Activated CD8-positive, alpha-beta memory T cell treated with anti-CD3 and anti-CD28 coated beads, Interleukin-2, amount 50 U/mL, for 24 hours (primary cell): ENCODE results near the gene TAF8.

Source experiments
- DNase-seq: peaks from one replicate; pipeline ENCODE4 v3.0.0-alpha.2; 2020; ENCODE audit errors: extremely low read depth

Gene TAF8

DNA sequence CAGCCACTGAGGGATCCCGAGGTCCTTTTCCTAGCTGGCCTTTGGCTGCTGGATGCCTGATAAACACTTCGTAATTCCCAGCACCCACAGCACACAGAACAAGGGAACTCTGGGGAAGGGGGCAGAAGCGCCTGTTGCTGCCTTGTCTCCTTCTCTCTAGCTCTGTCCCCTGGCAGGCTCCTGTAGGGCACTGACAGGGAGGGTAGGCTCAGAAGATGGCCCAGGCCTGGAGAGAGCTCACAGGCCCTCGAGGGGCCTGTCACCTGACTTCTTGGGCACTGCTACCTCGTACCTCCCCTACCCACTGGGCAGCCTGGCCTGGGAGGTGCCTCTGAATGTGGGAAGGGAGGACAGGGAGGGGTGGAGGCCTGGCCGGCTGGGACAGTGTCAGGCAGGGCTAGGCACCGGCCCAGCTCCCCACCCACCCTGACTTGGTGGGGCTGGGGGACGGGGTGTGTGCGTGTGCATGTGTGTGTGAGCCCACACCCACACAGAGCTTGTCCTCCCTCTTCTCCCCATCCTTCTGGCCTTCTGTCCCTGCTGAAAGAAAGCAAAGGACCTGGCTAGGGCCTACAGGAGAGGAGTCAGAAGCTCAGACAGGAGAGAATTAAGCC, 74.0 kb downstream of the TAF8 start:
- DNase-seq = no peak

DNA sequence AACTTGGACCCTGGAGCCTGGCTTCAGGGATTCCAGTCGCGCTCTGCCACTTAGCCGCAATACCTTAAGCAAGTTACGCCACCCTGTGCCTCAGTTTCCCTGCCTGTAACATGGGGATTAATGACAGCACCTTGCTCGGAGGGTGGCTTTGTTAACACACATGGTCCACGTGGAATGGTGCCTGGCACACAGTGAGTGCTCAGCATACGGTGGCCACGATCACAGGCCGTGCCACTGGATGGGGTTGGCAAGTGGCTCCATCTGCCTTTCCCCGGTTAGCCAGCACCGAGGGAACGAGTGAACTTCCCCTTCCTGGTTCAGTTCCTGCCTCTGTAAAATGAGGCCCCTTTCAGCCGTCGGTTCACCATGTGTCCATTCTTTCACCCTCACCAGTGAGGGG, 74.9 kb downstream of the TAF8 start:
- no peak for DNase-seq

DNA sequence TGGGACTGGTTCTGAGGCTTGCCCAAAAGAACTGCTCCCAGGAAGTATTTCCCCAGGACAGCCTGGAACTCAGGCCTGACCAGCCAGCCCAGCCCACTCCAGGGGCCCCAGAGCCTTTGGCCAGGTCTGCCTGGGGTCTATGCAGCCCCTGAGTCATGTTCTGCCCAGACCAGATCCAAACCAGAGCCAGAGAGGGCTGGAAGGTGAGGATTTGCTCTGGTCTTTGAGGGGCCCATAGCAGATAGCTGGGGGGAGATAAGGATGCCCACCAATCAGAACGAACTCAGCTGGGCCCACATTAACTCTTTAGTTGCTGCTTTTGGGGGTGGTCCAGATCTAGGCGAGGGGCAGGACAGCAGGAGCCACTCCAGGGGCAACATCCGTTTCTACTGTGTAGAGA, 75.3 kb downstream of the TAF8 start:
- no peak for DNase-seq

DNA sequence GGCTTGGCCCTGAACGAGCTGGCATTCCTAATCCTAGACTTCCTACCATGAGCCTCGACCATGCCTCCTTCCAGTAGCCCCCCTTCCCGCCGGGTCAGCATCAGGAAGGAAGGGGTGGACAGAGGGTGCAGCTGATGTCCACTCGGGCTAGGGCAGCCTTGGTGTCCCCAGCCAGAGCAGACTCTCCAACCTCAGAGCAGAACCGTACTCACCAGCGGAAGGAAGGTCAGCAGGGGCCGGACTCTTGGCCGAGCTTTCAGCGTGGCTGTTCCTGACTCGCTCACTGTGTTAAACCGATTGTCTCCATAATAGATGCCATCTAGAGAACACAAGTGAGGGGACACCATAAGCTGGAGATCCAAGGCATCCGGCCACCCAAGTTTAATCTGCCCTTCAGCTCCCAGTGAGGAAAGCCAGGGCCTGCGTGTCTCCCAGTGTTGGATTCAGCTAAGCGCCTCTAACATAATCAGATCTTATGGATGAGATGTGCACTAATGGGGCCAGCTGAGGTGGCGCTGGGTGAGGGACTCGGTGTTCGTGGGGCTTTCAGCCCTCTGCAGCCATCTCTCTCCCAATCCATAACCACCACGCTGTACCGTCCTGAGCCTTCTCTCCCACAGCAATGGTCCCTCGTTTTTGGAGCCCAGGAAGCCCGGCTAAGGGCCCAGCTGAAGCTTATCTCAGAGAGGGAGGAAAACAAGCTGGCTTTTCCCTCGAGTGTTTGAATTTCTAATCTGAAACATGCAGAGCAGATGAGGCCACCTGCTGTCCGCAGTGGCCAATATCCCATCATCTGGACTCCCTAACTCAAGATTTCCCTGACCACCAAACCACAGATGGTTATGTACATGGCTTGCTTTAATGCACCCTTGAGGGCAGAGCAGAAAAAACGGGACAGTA, 78.4 kb downstream of the TAF8 start:
- DNase-seq = no peak

DNA sequence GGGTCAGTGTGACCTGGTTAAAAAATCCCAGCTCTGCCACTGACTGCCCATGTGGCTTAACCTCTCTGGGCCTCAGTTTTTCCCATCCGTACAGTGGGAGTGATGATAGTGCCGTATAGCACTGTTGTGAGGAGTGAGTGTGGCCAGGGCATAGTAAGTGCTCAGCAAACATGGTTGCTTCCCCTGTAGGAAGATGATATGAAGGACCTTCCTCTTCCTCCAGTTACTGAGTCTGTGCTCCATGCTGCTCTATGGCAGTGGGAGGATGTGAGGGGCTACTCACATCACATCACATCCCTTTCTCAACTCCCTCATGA, 79.0 kb downstream of the TAF8 start:
- DNase-seq = no peak

DNA sequence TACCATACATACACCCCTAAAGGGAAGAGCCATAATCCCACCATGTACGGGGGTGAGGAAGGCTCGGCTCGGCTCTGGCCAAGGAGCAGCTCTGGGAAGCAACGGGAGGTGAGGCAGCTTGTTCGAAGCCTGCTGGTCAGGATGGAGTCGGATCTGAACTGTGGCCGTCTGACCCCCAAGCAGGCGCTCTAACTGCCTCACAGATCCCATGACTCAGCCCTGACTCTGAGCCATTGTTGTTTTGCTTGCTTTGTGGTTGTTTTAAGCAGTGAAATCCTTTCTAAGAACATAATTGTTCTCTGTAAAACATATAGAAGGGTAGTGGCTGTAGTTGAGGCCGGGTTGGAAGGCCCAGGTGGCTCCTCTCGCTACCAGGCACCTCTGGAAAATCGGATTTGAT, 81.2 kb downstream of the TAF8 start:
- no peak for DNase-seq

DNA sequence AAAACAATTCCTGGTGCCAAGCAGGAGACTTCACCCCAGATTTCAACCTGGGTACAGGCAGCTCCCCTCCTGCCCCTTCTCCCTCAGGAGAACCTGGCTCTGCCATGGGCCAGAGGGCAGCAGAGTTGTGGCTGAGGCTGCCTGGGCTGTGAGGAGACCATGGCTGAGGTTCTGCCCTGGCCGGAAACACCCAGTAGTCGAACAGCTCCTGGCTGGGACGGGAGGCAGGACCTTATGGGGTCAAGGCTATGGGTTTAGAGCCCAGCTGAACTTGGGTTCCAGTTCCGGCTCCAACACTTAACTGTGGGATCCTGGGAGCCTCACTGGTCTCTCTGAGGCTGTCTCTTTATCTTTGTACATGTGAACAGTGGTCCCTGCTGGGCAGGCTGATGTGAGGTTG, 83.6 kb downstream of the TAF8 start:
- DNase-seq = no peak

- DNase-seq = no peak
Observed at GRCh38 chr6:42135161-42135560, 84.8 kb downstream of the TAF8 start.

DNA sequence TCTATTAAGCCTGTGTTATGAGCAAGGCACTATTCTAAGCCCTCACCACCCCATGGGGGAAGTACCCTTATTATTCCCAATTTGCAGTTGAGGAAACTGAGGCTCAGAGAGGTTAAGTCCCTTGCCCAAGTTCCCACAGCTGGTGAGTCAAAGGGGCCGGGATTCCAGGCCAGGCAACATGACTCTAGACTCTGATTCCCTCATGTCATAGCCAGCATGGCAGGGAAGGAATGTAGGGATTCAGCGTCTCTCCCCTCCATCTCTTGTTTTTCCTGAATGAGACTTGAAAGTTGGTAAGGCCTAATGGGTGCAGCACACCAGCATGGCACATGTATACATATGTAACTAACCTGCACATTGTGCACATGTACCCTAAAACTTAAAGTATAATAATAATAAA, 85.4 kb downstream of the TAF8 start:
- DNase-seq = no peak

DNA sequence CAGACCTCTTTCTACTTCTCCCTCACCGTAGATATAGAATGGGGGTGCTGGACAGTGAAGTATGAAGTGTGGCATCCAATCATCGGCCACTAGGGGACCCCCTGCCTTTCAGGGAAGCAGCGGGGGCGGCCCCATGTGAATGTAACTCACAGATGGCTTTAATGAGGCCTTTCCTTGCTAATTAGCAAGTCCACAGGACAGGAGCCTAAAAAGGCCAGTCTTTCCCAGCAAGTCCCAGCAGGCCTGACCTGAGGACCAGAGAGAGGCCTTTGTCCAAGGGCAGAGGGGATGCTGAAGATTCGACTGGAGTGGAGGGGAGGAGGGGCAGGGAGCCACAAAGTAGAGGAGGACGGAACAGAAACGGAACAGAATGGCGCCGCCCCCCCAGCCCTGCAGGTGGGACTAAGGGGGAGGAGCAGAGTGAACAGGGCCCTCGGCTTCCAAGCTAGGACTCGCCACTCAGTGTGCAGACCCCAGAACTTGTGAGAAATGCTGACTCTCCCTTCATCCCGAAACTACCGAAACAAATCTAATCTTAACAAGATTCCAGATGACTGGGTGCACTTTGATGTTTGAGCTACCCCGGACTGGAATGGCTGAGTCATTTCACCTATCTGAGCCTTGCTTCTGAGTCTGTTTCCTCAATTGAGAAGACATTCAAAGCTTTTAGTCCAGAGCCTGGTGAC, 86.3 kb downstream of the TAF8 start:
- no peak for DNase-seq
